ENCODE results near the gene LCP1.

- TF ChIP-seq EZH2 (IDR thresholded peaks at IDR 0.05; ENCODE audit: borderline replicate concordance, low read depth, low read length, poor library complexity, severe bottlenecking), result no peak
- TF ChIP-seq CTCF (conservative IDR thresholded peaks at IDR 0.05; ENCODE audit: low read depth, low read length), result no peak
Measured at GRCh38 chr13:46124967-46125933, 56.7 kb downstream of the LCP1 start.

Measured in A673 (cell line).